ENCODE measurements around the gene CDR2. TPM values are rescaled to one million over a fixed set of nuclear protein-coding genes. Genes with fewer than 3 reads are reported as not detected.
A peak's percentile ranks its signal among the peaks of the same experiment; 100 is the strongest.

CDR2 gene
- total and polyA plus RNA-seq, 2 of the 13 experiments (the other 11 are each of a cell fraction or from before 2014, with no cell fraction given) = 59.0 to 78.9 TPM

DNA sequence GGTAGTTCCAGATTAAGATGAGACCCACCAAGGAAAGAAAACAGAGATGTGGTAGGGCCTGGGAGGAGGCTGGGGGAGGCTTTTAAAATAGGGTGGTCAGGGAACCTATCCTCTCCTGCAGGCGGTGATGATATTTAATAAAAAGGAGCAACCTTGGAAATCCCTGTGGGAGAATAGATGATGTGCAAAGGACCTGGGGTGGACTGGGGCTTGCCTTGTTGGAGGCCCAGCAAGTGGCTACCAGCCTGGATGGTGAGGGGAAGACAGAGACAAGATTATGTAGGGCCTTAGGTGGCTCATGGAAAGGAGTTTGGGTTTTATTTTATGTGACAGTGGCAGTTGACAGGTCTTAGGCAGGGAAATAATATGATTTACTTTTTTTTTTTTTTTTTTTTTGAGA is 75.4 kb downstream of the CDR2 start:
- H3K79me2 ChIP-seq (ENCODE audit: insufficient read depth, low read length) = peaks cover 57% of the 10 kb centered on the region
- no peak overlapping the region for H2AFZ ChIP-seq (ENCODE audit: low read length)
- intact Hi-C loops (cut with micrococcal nuclease; ENCODE audit: unreplicated experiment) = no loop called here
- POLR2A ChIA-PET = interaction anchor here (0.6 to 4.6 kb wide), 13 partner anchors 55 to 137 kb away, joined by 3 to 68 read pairs (median 5); partner anchors contain the start of genes CDR2 and EEF2K
- in situ Hi-C loops (cut with HindIII; ENCODE audit: extremely low pct_ligation_motif_present, low pct_unique_long_range_greater_than_20kb) = loop anchor here (5.0 kb wide), 1 partner anchor 102 kb away; no protein-coding TSS in a partner anchor
- H3K4me2 ChIP-seq (ENCODE audit: low read depth, low read length) = peak overlapping the region; percentile 88
- DNase-seq (ENCODE audit: low spot score) (no peak), FAIRE-seq (no peak), ATAC-seq (no peak)
- no TSS peak for BruUV-seq (replicated peaks)
- peaks cover 34% of the 10 kb centered on the region for H3K4me1 ChIP-seq (ENCODE audit: insufficient read depth, low read length)
- peaks cover 21 to 27% of the 10 kb centered on the region in 2 experiments for H3K36me3 ChIP-seq (replicated peaks in 1 of 2; ENCODE audit: control insufficient read depth in 1 of 2, insufficient read depth in 2 of 2, low read length in 2 of 2)
- CTCF ChIA-PET (ENCODE audit: low intra/inter-chr PET ratio, low total read pairs) = interaction anchor here (1.7 kb wide), 1 partner anchor 95 kb away, joined by 3 read pairs; no protein-coding TSS in a partner anchor
- H3K27me3 ChIP-seq (ENCODE audit: control insufficient read depth in 1 of 2, insufficient read depth in 2 of 2, low read length in 2 of 2) = no peaks in the 10 kb centered on the region; a peak in 1 of 5 replicates
- 94% methylated on average over 1 of the region's 1 CpG for WGBS (ENCODE audit: low lambda C conversion rate)
- no peak overlapping the region; the same call in 1 of the 2 replicates for H3K9ac ChIP-seq (ENCODE audit: insufficient read depth, low read depth, low read length)
- no peaks in the 10 kb centered on the region for H3K9me3 ChIP-seq (ENCODE audit: low read length)
- H3K4me3 ChIP-seq (replicated peaks in 1 of 3; ENCODE audit: insufficient read depth in 1 of 3, low read depth in 2 of 3, low read length in 3 of 3) = peak overlapping the region in 2 of 3 experiments; percentile 92 to 94; a peak in 2 of 6 replicates
- peaks cover 50% of the 10 kb centered on the region for H4K20me1 ChIP-seq (ENCODE audit: insufficient read depth, low read length)
- 0 out of 2 replicates have a peak, but pooled peaks have one; percentile 4 for TF ChIP-seq ZNF17 (CRISPR knock-in tag; IDR thresholded peaks at IDR 0.05)
- TF ChIP-seq SIN3B (IDR thresholded peaks at IDR 0.05; ENCODE audit: low read length) = no peak
- no peak for TF ChIP-seq ZNF570 (CRISPR knock-in tag; IDR thresholded peaks at IDR 0.05; ENCODE audit: borderline replicate concordance)
- peak; percentile 26; the same call in 1 of the 2 replicates for TF ChIP-seq ZC3H13 (CRISPR knock-in tag; IDR thresholded peaks at IDR 0.05)
- TF ChIP-seq ATF3 (CRISPR knock-in tag; IDR thresholded peaks at IDR 0.05) = no peak
- no peak overlapping the region for H3K27ac ChIP-seq (ENCODE audit: extremely low read length, insufficient read depth, low read length)

Data from HepG2 (cell line).